HG02642 (cell line): ENCODE measurements around the gene LMO2.
"Not testable (repeated sequence)": the region's sequence is repeated elsewhere in the genome, so short reads cannot be mapped to it uniquely, and the experiment has no call there.

ENCODE experiments used
- ATAC-seq: cut with Tn5 transposase; IDR thresholded peaks from one replicate; pipeline ENCODE4 v1.9.1; 2021; ENCODE audit warnings: mild to moderate bottlenecking; ENCODE audit not compliant: unreplicated experiment, poor library complexity

The LMO2 gene

DNA sequence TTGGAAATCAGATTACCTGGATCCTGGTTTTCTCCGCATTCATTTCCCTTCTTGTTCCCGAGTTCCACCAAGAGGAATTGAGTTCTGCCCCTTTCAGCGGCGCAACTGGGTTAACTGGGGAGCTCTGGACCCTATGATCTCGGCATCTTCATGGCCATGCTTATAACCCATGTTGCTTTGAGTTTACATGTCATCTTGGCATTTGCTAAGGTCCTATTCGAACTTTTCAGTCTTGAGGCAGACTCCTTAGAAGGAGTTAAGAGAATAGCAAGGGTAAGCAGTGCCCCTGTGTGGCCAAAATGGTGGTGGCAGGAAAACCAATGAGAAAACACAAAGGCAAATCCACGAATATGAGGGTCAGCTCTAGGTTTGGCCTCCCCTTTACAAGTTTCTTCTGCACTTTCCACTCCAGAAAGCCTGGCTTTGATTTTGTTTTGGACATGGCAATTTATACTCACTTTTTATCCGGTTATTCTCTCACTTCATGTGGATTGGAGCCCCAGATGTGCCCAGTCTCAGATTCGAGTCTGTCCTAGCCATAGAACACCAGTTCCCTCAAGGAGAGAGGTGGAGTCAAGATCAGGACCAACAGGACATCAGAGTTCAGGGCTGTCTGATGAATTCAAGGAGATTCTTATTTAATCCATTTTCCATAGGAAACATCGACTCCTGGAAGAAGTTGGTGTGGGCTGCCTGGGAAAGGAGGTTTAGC, 62.3 kb downstream of the LMO2 start:
- ATAC-seq = peak; percentile 82

DNA sequence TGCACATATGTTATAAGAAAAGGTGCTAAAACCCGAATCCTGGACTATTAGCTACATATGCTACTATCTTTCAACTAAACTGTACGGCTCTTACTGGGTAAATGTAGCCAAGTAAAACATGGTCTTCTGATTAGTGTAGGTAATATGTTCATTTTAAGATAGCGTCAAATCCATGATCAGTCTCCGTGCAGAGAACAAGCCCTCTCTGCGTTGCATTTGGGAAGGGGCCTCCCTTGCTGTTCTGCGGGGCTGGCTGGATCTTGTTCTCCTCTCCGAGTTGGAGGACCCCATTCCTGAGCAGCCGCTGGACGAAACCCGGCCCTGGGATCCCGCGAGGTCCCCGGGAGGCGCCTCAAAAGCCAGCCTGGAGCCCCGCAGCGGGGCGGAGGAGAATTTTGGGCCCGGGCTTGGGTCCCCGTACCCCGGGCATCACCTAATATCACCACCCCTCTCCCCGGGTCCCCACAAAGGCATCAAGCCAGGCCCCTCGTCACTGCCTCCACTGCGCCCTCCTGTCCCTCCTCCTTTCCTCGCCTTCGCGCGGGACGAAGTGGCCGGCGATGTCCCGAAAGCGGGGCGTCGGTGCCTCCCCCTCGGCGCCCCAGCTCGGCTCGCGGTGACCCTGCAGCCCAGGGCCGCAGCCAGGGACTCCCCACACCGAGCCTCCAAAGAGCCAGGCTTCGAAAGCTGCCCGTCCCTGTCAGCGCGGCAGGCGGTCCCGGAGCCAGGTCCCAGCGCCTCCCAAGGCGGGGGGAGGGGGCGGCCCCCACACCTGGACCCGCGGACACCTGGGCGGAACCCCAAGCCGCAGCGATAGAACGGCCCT, 63.1 kb downstream of the LMO2 start:
- ATAC-seq = no peak

DNA sequence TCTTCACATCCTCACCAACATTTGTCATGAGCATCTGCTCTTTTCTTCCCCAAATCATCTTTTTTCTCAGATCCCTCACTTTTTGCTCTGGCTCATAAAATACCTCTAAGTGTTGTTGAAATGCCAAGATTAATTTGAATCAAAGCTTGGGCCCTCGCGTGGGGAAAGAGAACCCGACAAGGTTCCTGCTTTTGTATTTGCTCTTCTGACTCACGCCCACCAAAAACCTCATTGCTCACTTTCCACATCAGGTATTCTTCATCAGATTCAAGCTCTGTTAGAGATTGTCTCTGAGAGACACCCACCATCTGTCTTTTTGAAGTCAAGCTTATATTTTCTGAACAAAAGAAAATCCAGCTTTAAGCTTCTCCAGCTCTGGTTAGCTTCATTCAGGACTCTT, 64.7 kb downstream of the LMO2 start:
- ATAC-seq = no peak

DNA sequence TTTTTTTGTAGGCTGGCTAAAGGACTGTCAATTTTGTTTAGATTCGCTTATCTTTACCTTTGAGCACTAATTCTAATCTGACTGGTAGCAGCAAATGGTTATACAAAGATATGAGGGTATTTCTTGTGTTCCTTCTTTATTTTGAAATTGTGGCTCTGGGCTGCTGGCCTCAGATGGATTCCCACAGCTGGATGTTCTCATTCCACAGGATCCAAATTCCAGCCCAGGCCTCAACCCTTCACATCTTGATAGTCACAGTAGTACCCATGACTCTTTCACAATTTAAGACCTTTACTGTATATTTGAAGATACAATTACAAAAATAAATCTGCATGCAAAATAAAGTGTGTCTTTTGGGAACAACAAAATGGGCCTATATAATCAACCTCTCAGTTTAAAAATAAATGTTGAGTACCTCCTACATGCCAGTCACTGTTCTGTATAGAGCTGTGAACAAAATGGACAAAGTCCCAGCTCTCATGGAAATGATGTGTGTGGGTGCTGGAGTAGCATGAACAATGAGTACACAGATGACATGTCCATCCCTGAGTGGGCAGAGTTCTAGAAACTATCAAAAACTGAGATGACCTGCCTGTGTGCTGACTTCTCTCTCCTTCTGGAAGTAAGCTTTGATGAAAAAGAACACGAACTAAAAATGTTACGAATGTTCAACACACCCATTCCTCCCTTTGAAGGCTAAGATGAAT, 65.9 kb downstream of the LMO2 start:
- no peak for ATAC-seq

DNA sequence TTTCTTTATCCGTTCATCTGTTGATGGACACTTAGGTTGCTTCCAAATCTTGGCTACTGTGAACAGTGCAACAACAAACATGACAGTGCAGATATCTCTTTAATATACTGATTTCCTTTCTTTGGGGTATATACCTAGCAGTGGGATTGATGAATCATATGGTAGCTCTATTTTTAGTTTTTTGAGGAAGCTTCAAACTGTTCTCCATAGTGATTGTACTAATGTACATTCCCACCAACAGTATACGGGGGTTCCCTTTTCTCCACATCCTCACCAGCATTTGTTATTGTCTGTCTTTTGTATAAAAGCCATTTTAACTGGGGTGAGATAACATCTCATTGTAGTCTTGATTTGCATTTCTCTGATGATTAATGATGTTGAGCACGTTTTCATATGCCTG, 68.9 kb downstream of the LMO2 start:
- ATAC-seq = not testable (repeated sequence)

DNA sequence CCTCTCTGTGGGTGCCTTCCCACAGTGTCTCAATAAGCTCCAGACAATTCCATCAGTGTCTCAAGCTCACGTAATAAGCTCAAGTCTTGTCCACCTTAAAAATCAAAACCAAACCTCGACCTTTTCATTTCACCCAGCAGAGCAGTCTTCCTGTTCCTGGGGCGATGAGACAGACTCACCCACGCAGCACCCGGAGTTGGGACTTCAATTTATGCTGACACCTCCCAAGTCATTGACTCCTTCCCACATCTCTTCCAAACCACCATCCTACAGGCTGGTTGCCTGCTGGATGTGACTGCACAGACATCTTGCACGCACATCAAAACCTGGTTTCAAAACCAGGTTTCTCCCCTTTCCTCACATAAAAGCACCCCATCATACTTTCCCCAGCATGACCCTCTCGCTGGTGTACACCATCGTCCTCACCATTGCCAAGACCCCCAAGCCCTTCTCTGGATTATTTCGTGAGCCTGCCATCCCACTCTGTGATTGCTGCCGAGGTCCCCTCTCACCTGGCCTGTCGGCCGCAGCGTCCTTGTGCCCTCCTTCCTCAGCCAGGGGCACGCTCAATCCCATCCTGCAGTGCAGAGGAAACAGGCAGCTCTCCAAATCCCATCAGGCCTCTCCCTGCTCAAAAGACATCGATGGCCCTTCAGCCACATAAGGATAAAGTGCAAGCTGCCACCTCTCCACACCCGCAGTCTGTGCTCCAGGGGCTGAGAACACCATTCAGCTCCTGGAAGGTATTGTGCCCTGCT, 72.4 kb downstream of the LMO2 start:
- ATAC-seq = no peak
